GM12892 (cell line): ENCODE measurements around the gene TP73.

Experiments used
- DNase-seq: peaks from one replicate; pipeline ENCODE4 v3.0.0; 2011; ENCODE audit not compliant: insufficient read length
- FAIRE-seq: peaks from 2 replicates; lab custom pipeline; 2011; peaks lifted over from hg19 to GRCh38; lab: Jason Lieb, UNC
- POLR2A ChIP-seq: IDR thresholded peaks from 2 replicates; pipeline ENCODE4 v1.6.1; 2011; ENCODE audit warnings: low read depth, low read length, control low read depth
- POLR2AphosphoS5 ChIP-seq: IDR thresholded peaks from 2 replicates; pipeline ENCODE4 v1.6.1; 2011; ENCODE audit warnings: low read depth, low read length, control low read depth
- TAF1 ChIP-seq: IDR thresholded peaks from 2 replicates; pipeline ENCODE4 v1.6.1; 2011; ENCODE audit warnings: low read depth, mild to moderate bottlenecking, control low read depth, low read length, borderline replicate concordance

Gene TP73

GRCh38 chr1:3759164-3759563, 106.8 kb downstream of the TP73 start:
- TF ChIP-seq POLR2AphosphoS5 (no peak), TAF1 (no peak), POLR2A (no peak)
- DNase-seq (no peak), FAIRE-seq (no peak)

- FAIRE-seq (no peak), DNase-seq (no peak)
- TF ChIP-seq TAF1 = no peak
- TF ChIP-seq POLR2A = no peak
- no peak for TF ChIP-seq POLR2AphosphoS5
These were observed 107.5 kb downstream of the TP73 start for GRCh38 chr1:3759796-3760195.

- DNase-seq = no peak
- no peak for FAIRE-seq
- TF ChIP-seq POLR2A = no peak
- TF ChIP-seq TAF1 = no peak
- TF ChIP-seq POLR2AphosphoS5 = no peak
These were observed 109.1 kb downstream of the TP73 start for GRCh38 chr1:3761296-3762010.

- FAIRE-seq = no peak
These were observed 110.0 kb downstream of the TP73 start for GRCh38 chr1:3762151-3762872.

GRCh38 chr1:3762873-3763228, 110.5 kb downstream of the TP73 start:
- FAIRE-seq = no peak
- no peak for DNase-seq
- TF ChIP-seq POLR2A (no peak), TAF1 (no peak), POLR2AphosphoS5 (no peak)

More at GRCh38 chr1:3762151-3762872, 110.0 kb downstream of the TP73 start:
- TF ChIP-seq POLR2AphosphoS5 = no peak
- no peak for TF ChIP-seq TAF1
- TF ChIP-seq POLR2A = no peak
- no peak for DNase-seq

GRCh38 chr1:3763351-3764125, 111.2 kb downstream of the TP73 start:
- DNase-seq (no peak), FAIRE-seq (no peak)
- TF ChIP-seq POLR2A (no peak), POLR2AphosphoS5 (no peak), TAF1 (no peak)

- FAIRE-seq (no peak), DNase-seq (no peak)
- TF ChIP-seq POLR2A (no peak), TAF1 (no peak), POLR2AphosphoS5 (no peak)
These were observed 115.1 kb downstream of the TP73 start for GRCh38 chr1:3767328-3767925.

GRCh38 chr1:3768811-3769390, 116.6 kb downstream of the TP73 start:
- FAIRE-seq (no peak), DNase-seq (no peak)
- TF ChIP-seq POLR2AphosphoS5 (no peak), TAF1 (no peak), POLR2A (no peak)

- no peak for FAIRE-seq
- DNase-seq = no peak
- TF ChIP-seq POLR2AphosphoS5 = no peak
- TF ChIP-seq TAF1 = no peak
- no peak for TF ChIP-seq POLR2A
These were observed 117.9 kb downstream of the TP73 start for GRCh38 chr1:3770047-3770765.

- FAIRE-seq = no peak
- TF ChIP-seq TAF1 (no peak), POLR2A (no peak), POLR2AphosphoS5 (no peak)
These were observed 119.1 kb downstream of the TP73 start for GRCh38 chr1:3771108-3772026.

More at GRCh38 chr1:3771108-3772026, 119.1 kb downstream of the TP73 start:
- DNase-seq = no peak
